22Rv1 (cell line): ENCODE measurements around the gene RHOBTB3.
"Not testable (repeated sequence)": the region's sequence is repeated elsewhere in the genome, so short reads cannot be mapped to it uniquely, and the experiment has no call there.

Experiments used
- H3K27ac ChIP-seq: fragments of 450-650 bp; 2 replicates; pipeline ENCODE4 v1.5.1; 2017
- CTCF ChIP-seq: fragments of 450-650 bp; IDR thresholded peaks from 2 replicates; pipeline ENCODE4 v1.5.1; 2017; ENCODE audit warnings: mild to moderate bottlenecking
- ZFX ChIP-seq: fragments of 450-650 bp; IDR thresholded peaks from 2 replicates; pipeline ENCODE4 v1.6.1; 2017; ENCODE audit warnings: antibody characterized with exemption, borderline replicate concordance

RHOBTB3 gene

DNA sequence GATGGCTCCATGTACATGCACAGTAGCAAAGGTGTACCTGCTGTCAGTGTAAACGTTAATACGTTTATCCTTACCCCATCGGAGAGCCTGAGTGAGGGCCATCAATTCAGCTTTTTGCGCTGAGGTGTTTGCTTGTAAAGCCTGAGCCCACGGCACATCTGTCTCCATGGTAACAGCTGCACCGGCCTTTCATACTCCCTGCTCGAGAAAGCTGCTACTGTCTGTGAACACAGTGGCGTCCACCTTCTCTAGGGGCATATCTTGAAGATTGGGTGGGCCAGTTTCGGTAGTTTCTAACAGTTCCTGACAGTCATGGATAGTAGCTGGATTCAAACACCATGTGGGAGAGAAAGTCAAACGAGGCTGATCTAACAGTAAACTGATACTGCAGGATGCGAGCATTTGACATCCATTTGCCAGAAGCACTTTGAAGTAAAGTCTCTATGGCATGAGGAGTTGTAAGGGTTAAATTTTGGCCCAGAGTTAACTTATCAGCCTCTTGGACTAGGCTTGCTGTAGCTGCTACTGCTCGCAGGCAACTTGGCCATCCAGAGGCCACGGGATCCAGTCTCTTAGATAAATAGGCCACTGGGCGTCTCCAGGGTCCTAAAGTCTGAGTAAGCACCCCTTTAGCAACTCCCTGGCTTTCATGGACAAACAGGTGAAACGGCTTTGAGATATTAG lies 21.0 kb upstream of the RHOBTB3 start:
- TF ChIP-seq CTCF: no peak
- no peak for TF ChIP-seq ZFX
- no peak overlapping the region for H3K27ac ChIP-seq

DNA sequence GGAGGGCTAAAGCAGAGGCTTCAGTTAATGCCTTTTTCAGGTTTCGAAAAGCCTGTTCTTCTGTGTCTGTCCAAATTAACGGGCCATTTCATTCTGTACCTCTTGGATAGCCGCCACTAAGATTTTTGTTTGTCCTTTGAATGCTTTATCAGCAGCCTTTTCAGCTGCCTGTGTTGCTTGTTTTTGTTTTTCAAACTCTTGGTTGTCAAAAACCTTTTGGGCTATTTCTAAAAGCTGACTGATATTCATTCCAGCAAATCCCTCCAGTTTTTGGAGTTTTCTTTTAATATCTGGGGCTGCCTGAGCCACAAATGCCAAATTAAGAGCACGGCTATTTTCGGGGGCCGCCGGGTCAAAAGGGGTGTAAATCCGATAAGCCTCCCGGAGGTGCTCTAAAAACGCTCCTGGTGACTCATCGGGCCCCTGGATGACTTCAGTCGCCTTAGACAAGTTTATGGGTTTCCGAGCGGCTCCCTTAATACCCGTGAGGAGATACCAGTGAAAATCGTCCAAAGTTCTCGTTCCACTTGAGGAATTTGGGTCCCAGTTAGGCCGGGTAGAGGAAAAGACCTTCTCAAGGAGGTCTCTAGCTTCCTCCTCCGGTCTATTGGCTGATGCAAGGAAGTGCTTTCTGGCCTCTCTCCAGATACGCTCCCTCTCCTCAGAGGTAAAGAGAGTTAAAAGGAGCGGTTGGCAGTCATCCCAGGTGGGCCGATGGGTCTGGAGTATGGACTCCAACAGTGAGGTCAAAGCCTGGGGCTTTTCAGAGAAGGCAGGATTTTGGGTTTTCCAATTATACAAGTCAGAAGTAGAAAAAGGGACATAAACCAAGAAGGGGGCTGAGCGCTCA lies 20.3 kb upstream of the RHOBTB3 start:
- not testable (repeated sequence) for H3K27ac ChIP-seq

GRCh38 chr5:95711501-95712346 lies 19.4 kb upstream of the RHOBTB3 start:
- no peak overlapping the region for H3K27ac ChIP-seq

GRCh38 chr5:95712347-95712958 lies 18.7 kb upstream of the RHOBTB3 start:
- no peak overlapping the region for H3K27ac ChIP-seq
- no peak for TF ChIP-seq CTCF
- TF ChIP-seq ZFX: no peak

More at GRCh38 chr5:95711501-95712346, 19.4 kb upstream of the RHOBTB3 start:
- TF ChIP-seq ZFX (no peak), CTCF (no peak)

DNA sequence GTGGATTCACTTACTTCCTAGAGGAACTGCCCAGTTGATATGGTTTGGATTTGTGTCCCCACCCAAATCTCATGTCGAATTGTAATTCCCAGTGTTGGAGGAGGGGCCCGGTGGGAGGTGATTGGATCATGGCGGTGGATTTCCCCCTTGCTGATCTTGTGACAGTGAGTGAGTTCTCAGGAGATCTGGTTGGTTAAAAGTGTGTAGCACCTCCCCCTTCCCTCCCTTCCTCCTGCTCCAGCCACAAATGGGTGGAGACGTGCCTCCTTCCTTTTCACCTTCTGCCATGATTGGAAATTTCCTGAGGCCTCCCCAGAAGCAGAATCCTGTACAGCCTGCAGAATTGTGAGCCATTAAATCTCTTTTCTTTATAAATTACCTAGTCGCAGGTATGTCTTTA lies 17.9 kb upstream of the RHOBTB3 start:
- not testable (repeated sequence) for H3K27ac ChIP-seq

GRCh38 chr5:95713960-95714710 lies 17.0 kb upstream of the RHOBTB3 start:
- no peak overlapping the region for H3K27ac ChIP-seq
- TF ChIP-seq CTCF (no peak), ZFX (no peak)

DNA sequence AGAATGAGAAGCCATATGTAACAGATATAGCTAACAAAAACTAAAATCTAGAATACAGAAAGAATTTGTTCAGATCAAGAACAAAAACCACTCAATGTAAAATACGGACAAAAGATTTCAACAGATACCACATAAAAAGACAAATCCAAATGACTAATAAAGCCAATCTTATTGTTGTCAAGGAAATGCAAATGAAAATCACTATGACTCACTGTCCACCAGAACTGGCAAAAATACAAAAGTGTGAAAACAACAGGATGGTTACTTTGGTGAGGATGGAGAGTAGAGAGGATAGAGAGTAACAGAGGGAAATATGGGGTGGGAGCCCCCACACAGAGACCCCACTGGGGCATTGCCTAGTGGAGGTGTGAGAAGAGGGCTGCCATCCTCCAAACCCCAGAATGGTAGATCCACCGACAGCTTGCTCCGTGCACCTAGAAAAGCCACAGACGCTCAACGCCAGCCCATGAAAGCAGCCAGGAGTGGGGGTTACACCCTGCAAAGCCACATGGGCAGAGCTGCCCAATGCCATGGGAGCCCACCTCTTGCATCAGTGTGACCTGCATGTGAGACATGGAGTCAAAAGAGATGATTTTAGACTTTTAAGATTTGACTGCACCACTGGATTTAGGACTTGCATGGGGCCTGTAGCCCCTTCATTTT lies 15.2 kb upstream of the RHOBTB3 start:
- TF ChIP-seq ZFX (no peak), CTCF (no peak)
- no peak overlapping the region for H3K27ac ChIP-seq
